H1 (cell line): ENCODE results near the gene ZKSCAN8. TPM values are rescaled to one million over a fixed set of nuclear protein-coding genes. Genes with fewer than 3 reads are reported as not detected.

Experiments
- CTCF ChIA-PET: fragments of 300-600 bp; sonication (Branson Sonifier 250); formaldehyde crosslinking; loops from one replicate; lab custom pipeline; 2021; ENCODE audit not compliant: partially characterized antibody; lab: Charles Lee
- POLR2A ChIA-PET: fragments of 300-600 bp; sonication (Branson Sonifier 250); formaldehyde crosslinking; loops from one replicate; lab custom pipeline; 2021; ENCODE audit warnings: inconsistent platforms; ENCODE audit not compliant: partially characterized antibody; lab: Charles Lee
- DNase-seq, 2 experiments: peaks; one replicate each; pipeline versions ENCODE4 v3.0.0 to v3.0.0-alpha.2; 2010 to 2022; ENCODE audit warnings: low spot score in 2 of 2, low read depth in 1 of 2, mixed read lengths in 1 of 2
- FAIRE-seq: peaks from 2 replicates; lab custom pipeline; 2011; peaks lifted over from hg19 to GRCh38; lab: Jason Lieb, UNC
- H2AFZ ChIP-seq: 2 replicates; pipeline ENCODE4 v1.8.1; 2012; ENCODE audit warnings: low read length, inconsistent platforms
- H2AK5ac ChIP-seq: 2 replicates; pipeline ENCODE4 v1.6.1; 2013; ENCODE audit warnings: low read depth, low read length
- H2BK120ac ChIP-seq: replicated peaks from 2 replicates; pipeline ENCODE3; 2013; ENCODE audit warnings: low read depth, low read length, inconsistent platforms
- H2BK12ac ChIP-seq: 2 replicates; pipeline ENCODE4 v1.6.1; 2013; ENCODE audit warnings: low read depth, low read length
- H2BK15ac ChIP-seq: 2 replicates; pipeline ENCODE4 v1.6.1; 2013; ENCODE audit warnings: low read length
- H2BK20ac ChIP-seq: 2 replicates; pipeline ENCODE4 v1.6.1; 2013; ENCODE audit warnings: low read length
- H2BK5ac ChIP-seq: 2 replicates; pipeline ENCODE4 v1.6.1; 2013; ENCODE audit warnings: low read depth, low read length
- H3K14ac ChIP-seq: 2 replicates; pipeline ENCODE4 v1.6.1; 2013; ENCODE audit warnings: inconsistent platforms; ENCODE audit not compliant: insufficient read length
- H3K18ac ChIP-seq: 2 replicates; pipeline ENCODE4 v1.6.1; 2013; ENCODE audit warnings: low read length; ENCODE audit errors: extremely low read depth
- H3K23ac ChIP-seq: 2 replicates; pipeline ENCODE4 v1.6.1; 2013; ENCODE audit warnings: inconsistent platforms; ENCODE audit not compliant: insufficient read length
- H3K23me2 ChIP-seq: 2 replicates; pipeline ENCODE4 v1.6.1; 2013; ENCODE audit warnings: low read depth, low read length
- H3K27ac ChIP-seq: 2 replicates; pipeline ENCODE4 v1.6.1; 2011; ENCODE audit warnings: low read depth, low read length, inconsistent platforms
- H3K27me3 ChIP-seq, 4 experiments: replicated peaks in 1 of 4; 1 replicate in 1 of 4; 2 replicates in 3 of 4; pipeline versions ENCODE4 v1.6.1 to v1.8.1; 2011 to 2013; ENCODE audit warnings: low read length in 3 of 4, mild to moderate bottlenecking in 3 of 4, inconsistent platforms in 2 of 4, mixed read lengths in 2 of 4, moderate library complexity in 1 of 4; ENCODE audit not compliant: control insufficient read depth in 3 of 4, insufficient read depth in 3 of 4; ENCODE audit errors: extremely low read depth in 1 of 4
- H3K36me3 ChIP-seq, 4 experiments: 2 replicates each; pipeline versions ENCODE4 v1.6.1 to v1.8.1; 2011 to 2013; ENCODE audit warnings: mild to moderate bottlenecking in 4 of 4, low read length in 3 of 4, moderate library complexity in 2 of 4, control low read depth in 1 of 4, inconsistent platforms in 1 of 4; ENCODE audit not compliant: insufficient read depth in 4 of 4, control insufficient read depth in 2 of 4
- H3K4ac ChIP-seq: replicated peaks from 2 replicates; pipeline ENCODE3; 2013; ENCODE audit warnings: low read length, low read depth, mixed read lengths, inconsistent platforms; ENCODE audit not compliant: insufficient read length
- H3K4me1 ChIP-seq, 4 experiments: replicated peaks in 1 of 4; 1 replicate in 1 of 4; 2 replicates in 3 of 4; pipeline versions ENCODE4 v1.6.1 to v1.8.1; 2011 to 2013; ENCODE audit warnings: low read length in 3 of 4, inconsistent platforms in 2 of 4, mixed read lengths in 1 of 4; ENCODE audit not compliant: insufficient read depth in 4 of 4, control insufficient read depth in 3 of 4
- H3K4me2 ChIP-seq, 2 experiments: 2 replicates each; pipeline versions ENCODE4 v1.6.1 to v1.8.1; 2011 to 2013; ENCODE audit warnings: low read depth in 2 of 2, low read length in 2 of 2, control low read depth in 1 of 2, inconsistent platforms in 1 of 2, mild to moderate bottlenecking in 1 of 2; ENCODE audit not compliant: insufficient read depth in 1 of 2
- H3K4me3 ChIP-seq, 4 experiments: fragments of 200-600, 300-600 bp in 1 of 4; sonication (generic), shearing (Covaris generic), sonication (Bioruptor Twin) in 1 of 4; 2 replicates each; pipeline versions ENCODE4 v1.5.1 to v1.8.1; 2011 to 2016; ENCODE audit warnings: low read length in 4 of 4, low read depth in 3 of 4, control low read depth in 2 of 4, inconsistent platforms in 2 of 4, mild to moderate bottlenecking in 2 of 4, mixed read lengths in 1 of 4, moderate library complexity in 1 of 4; ENCODE audit not compliant: insufficient read depth in 2 of 4; ENCODE audit errors: extremely low read depth in 1 of 4
- H3K56ac ChIP-seq: replicated peaks from 2 replicates; pipeline ENCODE3; 2013; ENCODE audit warnings: low read depth, mild to moderate bottlenecking, mixed read lengths, low read length, inconsistent platforms; ENCODE audit not compliant: insufficient read length
- H3K79me1 ChIP-seq: 2 replicates; pipeline ENCODE4 v1.6.1; 2013; ENCODE audit warnings: low read depth, low read length, control low read depth
- H3K79me2 ChIP-seq, 2 experiments: 2 replicates each; pipeline versions ENCODE4 v1.6.1 to v1.8.1; 2012 to 2013; ENCODE audit warnings: low read length in 2 of 2, mild to moderate bottlenecking in 2 of 2, inconsistent platforms in 1 of 2; ENCODE audit not compliant: insufficient read depth in 2 of 2, control insufficient read depth in 1 of 2
- H3K9ac ChIP-seq, 4 experiments: replicated peaks in 1 of 4; 1 replicate in 1 of 4; 2 replicates in 3 of 4; pipeline versions ENCODE4 v1.6.1 to v1.8.1; 2011 to 2013; ENCODE audit warnings: low read depth in 3 of 4, low read length in 3 of 4, control low read depth in 2 of 4, mild to moderate bottlenecking in 2 of 4, moderate library complexity in 2 of 4, inconsistent platforms in 1 of 4; ENCODE audit errors: extremely low read depth in 1 of 4
- H3K9me3 ChIP-seq, 2 experiments: 2 replicates each; pipeline versions ENCODE4 v1.6.1 to v1.8.1; 2012 to 2013; ENCODE audit warnings: mild to moderate bottlenecking in 2 of 2, moderate library complexity in 2 of 2, control low read depth in 1 of 2, inconsistent platforms in 1 of 2, low read depth in 1 of 2, low read length in 1 of 2, mixed read lengths in 1 of 2; ENCODE audit not compliant: insufficient read depth in 2 of 2
- H4K20me1 ChIP-seq, 2 experiments: replicated peaks in 1 of 2; 2 replicates each; pipeline versions ENCODE3 to v1.8.1; 2011 to 2013; ENCODE audit warnings: inconsistent platforms in 2 of 2, low read length in 2 of 2, mild to moderate bottlenecking in 1 of 2; ENCODE audit not compliant: insufficient read depth in 2 of 2, control insufficient read depth in 1 of 2
- H4K5ac ChIP-seq: 2 replicates; pipeline ENCODE4 v1.6.1; 2013; ENCODE audit warnings: low read length, low read depth, mixed read lengths, inconsistent platforms; ENCODE audit not compliant: insufficient read length
- H4K8ac ChIP-seq: 2 replicates; pipeline ENCODE4 v1.8.0; 2013; ENCODE audit warnings: mild to moderate bottlenecking, moderate library complexity, low read length, inconsistent platforms; ENCODE audit not compliant: insufficient read depth; ENCODE audit errors: extremely low read depth
- H4K91ac ChIP-seq: replicated peaks from 2 replicates; pipeline ENCODE3; 2013; ENCODE audit warnings: low read length, mixed read lengths, inconsistent platforms; ENCODE audit not compliant: insufficient read length
- CREB1 ChIP-seq: IDR thresholded peaks from 2 replicates; pipeline ENCODE4 v1.6.1; 2012; ENCODE audit warnings: inconsistent platforms
- POU5F1 ChIP-seq: IDR thresholded peaks from 2 replicates; pipeline ENCODE4 v1.6.1; 2011; ENCODE audit warnings: low read depth, mild to moderate bottlenecking, low read length, moderate library complexity
- SAP30 ChIP-seq: fragments of 300-600 bp; sonication (generic); IDR thresholded peaks from 2 replicates; pipeline ENCODE4 v1.7.1; 2012; ENCODE audit warnings: low read length, moderate library complexity, mild to moderate bottlenecking, inconsistent platforms; ENCODE audit not compliant: insufficient read depth, insufficient replicate concordance
- SUZ12 ChIP-seq: fragments of 200-600 bp; sonication (generic); IDR thresholded peaks from 2 replicates; pipeline ENCODE4 v1.6.1; 2012; ENCODE audit warnings: mild to moderate bottlenecking, inconsistent platforms, low read length, moderate library complexity, mixed read lengths
- ZNF274 ChIP-seq: IDR thresholded peaks from 2 replicates; pipeline ENCODE4 v1.7.0; 2012; ENCODE audit warnings: low read length, borderline replicate concordance; ENCODE audit errors: extremely low read depth
- WGBS, 2 experiments: shearing (Covaris generic) in 1 of 2; methylation state at CpG; one replicate each; pipeline versions ENCODE4 v1.1.6 to v1.1.7; 2013 to 2015; ENCODE audit warnings: low lambda C conversion rate in 2 of 2, mixed read lengths in 2 of 2, inconsistent platforms in 1 of 2, low coverage in 1 of 2, missing lambda C conversion rate in 1 of 2; ENCODE audit not compliant: insufficient replicate concordance in 2 of 2, insufficient coverage in 1 of 2, insufficient read length in 1 of 2; ENCODE audit errors: extremely low coverage in 1 of 2, missing lambda C conversion rate in 1 of 2; 5-methylcytosine and 5-hydroxymethylcytosine counted together
- polyA plus RNA-seq, 7 experiments: library from polyadenylated mRNA; depleted of rRNA in 3 of 7; stranded (reverse) in 5 of 7; unstranded in 2 of 7; fragments of >200 nt in 5 of 7; fragments of 200-250 nt in 2 of 7; gene quantifications; 1 replicate in 5 of 7; 2 replicates in 1 of 7; 4 replicates in 1 of 7; pipeline versions ENCODE4 v1.2.1 to v1.2.3, GENCODE V29; 2011 to 2013; ENCODE audit warnings: missing spikeins in 2 of 7, mixed read lengths in 2 of 7
- total RNA-seq: library from RNA; stranded (reverse); fragmentation: NEBNext Ultra II Directional; extraction: Animal tissue kit (Norgen Biotek cat#: 25700); gene quantifications from 2 replicates; pipeline ENCODE4 v1.2.1, GENCODE V29; 2021

The ZKSCAN8 gene
- total and polyA plus RNA-seq, 2 of the 8 experiments (the other 6 are each of a cell fraction or from before 2014, with no cell fraction given): 10.7 to 24.1 TPM

- H3K9ac ChIP-seq: no peak overlapping the region
- H2BK15ac ChIP-seq: no peak overlapping the region
- no peak overlapping the region for H2BK20ac ChIP-seq
- H3K23ac ChIP-seq: no peak overlapping the region
- H3K79me2 ChIP-seq: no peaks in the 10 kb centered on the region
- no peaks in the 10 kb centered on the region for H3K79me1 ChIP-seq
- H2BK12ac ChIP-seq: no peak overlapping the region
- DNase-seq: no peak
- no peak overlapping the region for H3K56ac ChIP-seq
- no peak overlapping the region for H4K5ac ChIP-seq
- FAIRE-seq: no peak
- ChIA-PET POLR2A (interaction anchor here (1.0 to 1.8 kb wide), 2 partner anchors 11 to 131 kb away, joined by 3 to 7 read pairs; no protein-coding TSS in a partner anchor), CTCF (interaction anchor here (1.0 to 1.4 kb wide), 3 partner anchors 10 to 131 kb away, joined by 3 read pairs; no protein-coding TSS in a partner anchor)
- no peaks in the 10 kb centered on the region for H4K20me1 ChIP-seq
- 86% methylated on average over 2 of the region's 2 CpGs; no CpG with 5 or more reads in 1 of the 2 experiments for WGBS, 2 experiments
- no peak overlapping the region for H2AFZ ChIP-seq
- 0 out of 7 replicates have a peak, but pooled peaks cover 0 to 2% (median 0%) of the 10 kb centered on the region in 4 experiments for H3K27me3 ChIP-seq
- no peak overlapping the region for H3K14ac ChIP-seq
- H3K4me2 ChIP-seq: no peak overlapping the region
- no peak overlapping the region for H3K27ac ChIP-seq
- H3K23me2 ChIP-seq: no peaks in the 10 kb centered on the region
- H3K36me3 ChIP-seq: peaks cover 0 to 9% (median 3%) of the 10 kb centered on the region in 4 experiments; a peak in 3 of 8 replicates
- no peak overlapping the region for H3K18ac ChIP-seq
- H3K4me1 ChIP-seq: no peaks in the 10 kb centered on the region
- H2BK5ac ChIP-seq: no peak overlapping the region
- TF ChIP-seq ZNF274 (no peak), POU5F1 (no peak), CREB1 (no peak), SAP30 (no peak), SUZ12 (no peak)
- H2BK120ac ChIP-seq: no peak overlapping the region
- H3K4me3 ChIP-seq: no peak overlapping the region
- no peaks in the 10 kb centered on the region for H3K9me3 ChIP-seq
- H2AK5ac ChIP-seq: no peak overlapping the region
- H4K8ac ChIP-seq: no peak overlapping the region
- no peak overlapping the region for H3K4ac ChIP-seq
- no peak overlapping the region for H4K91ac ChIP-seq
Observed at GRCh38 chr6:28115799-28116198, 25.9 kb upstream of the ZKSCAN8 start.
